Mammary epithelial cell (primary cell): Measurements from ENCODE around the gene PRICKLE2.

Experiments
- EZH2 ChIP-seq: IDR thresholded peaks from 2 replicates; pipeline ENCODE4 v1.6.1; 2012; ENCODE audit warnings: low read length, inconsistent platforms, borderline replicate concordance
- TF ChIP-seq, protein P1 (sequence below), 2 donors: IDR thresholded peaks in 1 of 2; conservative IDR thresholded peaks in 1 of 2; 2 replicates each; pipeline ENCODE4 v1.5.1; 2011 to 2012; ENCODE audit warnings: inconsistent platforms in 2 of 2, low read length in 2 of 2, mild to moderate bottlenecking in 2 of 2, control low read depth in 1 of 2, low read depth in 1 of 2; ENCODE audit not compliant: insufficient read depth in 1 of 2; ENCODE audit errors: extremely low read depth in 1 of 2

DNA sequence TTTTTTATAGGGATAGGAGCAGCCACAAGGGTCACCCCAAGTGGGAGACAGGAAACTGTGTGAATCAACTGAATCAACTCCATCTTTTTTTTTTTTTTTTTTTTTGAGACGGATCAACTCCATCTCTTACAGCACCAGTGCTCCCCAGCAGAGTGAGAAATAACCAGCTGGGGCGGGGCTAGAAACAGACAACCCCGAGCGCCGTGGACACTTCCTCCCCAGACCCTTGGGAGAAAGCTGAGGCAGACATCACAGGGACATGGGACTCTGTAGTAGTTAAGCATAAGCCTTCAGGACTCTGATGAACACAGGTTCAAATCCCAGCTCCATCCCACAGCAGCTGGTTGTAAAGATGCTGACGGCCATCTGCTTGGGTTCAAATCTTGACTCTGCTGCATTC lies 75.4 kb downstream of the PRICKLE2 start:
- TF ChIP-seq, protein P1, sequence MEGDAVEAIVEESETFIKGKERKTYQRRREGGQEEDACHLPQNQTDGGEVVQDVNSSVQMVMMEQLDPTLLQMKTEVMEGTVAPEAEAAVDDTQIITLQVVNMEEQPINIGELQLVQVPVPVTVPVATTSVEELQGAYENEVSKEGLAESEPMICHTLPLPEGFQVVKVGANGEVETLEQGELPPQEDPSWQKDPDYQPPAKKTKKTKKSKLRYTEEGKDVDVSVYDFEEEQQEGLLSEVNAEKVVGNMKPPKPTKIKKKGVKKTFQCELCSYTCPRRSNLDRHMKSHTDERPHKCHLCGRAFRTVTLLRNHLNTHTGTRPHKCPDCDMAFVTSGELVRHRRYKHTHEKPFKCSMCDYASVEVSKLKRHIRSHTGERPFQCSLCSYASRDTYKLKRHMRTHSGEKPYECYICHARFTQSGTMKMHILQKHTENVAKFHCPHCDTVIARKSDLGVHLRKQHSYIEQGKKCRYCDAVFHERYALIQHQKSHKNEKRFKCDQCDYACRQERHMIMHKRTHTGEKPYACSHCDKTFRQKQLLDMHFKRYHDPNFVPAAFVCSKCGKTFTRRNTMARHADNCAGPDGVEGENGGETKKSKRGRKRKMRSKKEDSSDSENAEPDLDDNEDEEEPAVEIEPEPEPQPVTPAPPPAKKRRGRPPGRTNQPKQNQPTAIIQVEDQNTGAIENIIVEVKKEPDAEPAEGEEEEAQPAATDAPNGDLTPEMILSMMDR (conservative IDR thresholded peaks at IDR 0.05 in 1 of 2, IDR thresholded peaks at IDR 0.05 in 1 of 2; ENCODE audit: extremely low read depth in 1 of 2, insufficient read depth in 1 of 2, low read depth in 1 of 2, low read length in 2 of 2): no peak
- no peak for TF ChIP-seq EZH2
